ENCODE measurements around the gene DUSP1. TPM values are rescaled to one million over a fixed set of nuclear protein-coding genes. Genes with fewer than 3 reads are reported as not detected.
"Not testable (repeated sequence)": the region's sequence is repeated elsewhere in the genome, so short reads cannot be mapped to it uniquely, and the experiment has no call there.

The DUSP1 gene
- total RNA-seq, 1 experiment from 2014 or later = 16.6 TPM

GRCh38 chr5:172787538-172787937 is 16.5 kb upstream of the DUSP1 start:
- H3K9ac ChIP-seq (ENCODE audit: low read length); H3K27ac ChIP-seq (ENCODE audit: low read depth, low read length); ATAC-seq; H3K4me3 ChIP-seq (replicated peaks in 1 of 2; ENCODE audit: low read depth in 1 of 2, low read length in 2 of 2); DNase-seq (ENCODE audit: low read depth, low spot score); H4K20me1 ChIP-seq (ENCODE audit: insufficient read depth); H3K9me2 ChIP-seq (ENCODE audit: insufficient read depth); POLR2A ChIA-PET; H3K27me3 ChIP-seq (ENCODE audit: insufficient read depth, low read length); H3K9me3 ChIP-seq (ENCODE audit: control insufficient read depth in 1 of 2, insufficient read depth in 1 of 2, low read depth in 1 of 2, low read length in 2 of 2); H3K79me2 ChIP-seq (ENCODE audit: insufficient read depth, low read length); intact Hi-C loops (cut with micrococcal nuclease); H3K36me3 ChIP-seq (ENCODE audit: control insufficient read depth in 1 of 2, insufficient read depth in 2 of 2, low read length in 2 of 2); CTCF ChIA-PET; H3K4me2 ChIP-seq (ENCODE audit: low read length); BruUV-seq (replicated peaks); RAD21 ChIA-PET (ENCODE audit: low non-redundant PET in 1 of 2, low total read pairs in 2 of 2, uncharacterized antibody in 2 of 2, unreplicated experiment in 2 of 2): not testable (repeated sequence)
- Histone ChIP-seq H2AFZ (ENCODE audit: low read depth, low read length, poor library complexity, severe bottlenecking) (peak overlapping the region; percentile 32), H3K4me1 (ENCODE audit: control insufficient read depth in 1 of 2, insufficient read depth in 2 of 2, low read length in 2 of 2) (peaks cover 7 to 28% of the 10 kb centered on the region in 2 experiments; a peak in 3 of 4 replicates)

DNA sequence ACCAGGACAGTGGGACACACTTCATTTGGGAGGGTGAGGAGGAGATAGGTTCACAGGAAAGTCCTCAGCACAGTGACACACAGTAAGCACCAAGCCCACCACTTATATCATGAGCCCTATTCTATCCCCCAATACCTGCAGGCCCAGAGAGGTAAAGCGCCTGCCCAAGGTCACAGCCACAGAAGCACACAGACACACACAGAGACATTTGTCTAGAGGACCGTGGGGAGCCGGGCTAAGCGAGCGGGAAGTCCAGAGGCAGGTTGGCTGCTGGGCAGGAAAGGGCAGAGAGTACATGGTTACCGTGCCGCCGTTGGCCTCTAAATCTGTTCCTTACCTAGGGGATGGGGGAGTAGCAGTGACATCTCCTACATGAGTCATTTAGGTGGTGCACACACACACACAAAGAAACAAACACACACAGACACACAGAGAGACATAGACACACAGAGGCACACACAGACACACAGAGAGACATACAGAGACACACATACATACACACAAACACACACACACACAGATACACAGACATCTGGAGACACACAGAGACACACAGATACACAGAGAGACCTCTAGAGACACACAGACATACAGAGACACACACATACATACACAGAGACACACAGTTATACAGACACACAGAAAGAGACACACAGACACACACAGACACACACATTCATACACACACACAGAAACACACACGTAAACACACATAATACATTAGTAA is 15.9 kb upstream of the DUSP1 start:
- ATAC-seq (no peak), DNase-seq (ENCODE audit: low read depth, low spot score) (no peak)
- Histone ChIP-seq H3K9me2 (ENCODE audit: insufficient read depth) (no peaks in the 10 kb centered on the region), H3K27ac (ENCODE audit: low read depth, low read length) (no peak overlapping the region), H4K20me1 (ENCODE audit: insufficient read depth) (no peaks in the 10 kb centered on the region), H3K4me3 (replicated peaks in 1 of 2; ENCODE audit: low read depth in 1 of 2, low read length in 2 of 2) (no peak overlapping the region), H3K9me3 (ENCODE audit: control insufficient read depth in 1 of 2, insufficient read depth in 1 of 2, low read depth in 1 of 2, low read length in 2 of 2) (no peaks in the 10 kb centered on the region), H3K79me2 (ENCODE audit: insufficient read depth, low read length) (no peaks in the 10 kb centered on the region), H2AFZ (ENCODE audit: low read depth, low read length, poor library complexity, severe bottlenecking) (peak overlapping the region; percentile 32), H3K36me3 (ENCODE audit: control insufficient read depth in 1 of 2, insufficient read depth in 2 of 2, low read length in 2 of 2) (no peaks in the 10 kb centered on the region), H3K9ac (ENCODE audit: low read length) (no peak overlapping the region), H3K4me2 (ENCODE audit: low read length) (no peak overlapping the region), H3K27me3 (ENCODE audit: insufficient read depth, low read length) (no peaks in the 10 kb centered on the region), H3K4me1 (ENCODE audit: control insufficient read depth in 1 of 2, insufficient read depth in 2 of 2, low read length in 2 of 2) (peaks cover 8 to 34% of the 10 kb centered on the region in 2 experiments; a peak in 3 of 4 replicates)
- no TSS peak for BruUV-seq (replicated peaks)
- ChIA-PET POLR2A (no interaction called here), RAD21 (ENCODE audit: low non-redundant PET in 1 of 2, low total read pairs in 2 of 2, uncharacterized antibody in 2 of 2, unreplicated experiment in 2 of 2) (no interaction called here), CTCF (no interaction called here)
- intact Hi-C loops (cut with micrococcal nuclease) = no loop called here
- TF ChIP-seq, protein P1, sequence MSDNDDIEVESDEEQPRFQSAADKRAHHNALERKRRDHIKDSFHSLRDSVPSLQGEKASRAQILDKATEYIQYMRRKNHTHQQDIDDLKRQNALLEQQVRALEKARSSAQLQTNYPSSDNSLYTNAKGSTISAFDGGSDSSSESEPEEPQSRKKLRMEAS (IDR thresholded peaks at IDR 0.05) = no peak
- TF ChIP-seq, protein P2, sequence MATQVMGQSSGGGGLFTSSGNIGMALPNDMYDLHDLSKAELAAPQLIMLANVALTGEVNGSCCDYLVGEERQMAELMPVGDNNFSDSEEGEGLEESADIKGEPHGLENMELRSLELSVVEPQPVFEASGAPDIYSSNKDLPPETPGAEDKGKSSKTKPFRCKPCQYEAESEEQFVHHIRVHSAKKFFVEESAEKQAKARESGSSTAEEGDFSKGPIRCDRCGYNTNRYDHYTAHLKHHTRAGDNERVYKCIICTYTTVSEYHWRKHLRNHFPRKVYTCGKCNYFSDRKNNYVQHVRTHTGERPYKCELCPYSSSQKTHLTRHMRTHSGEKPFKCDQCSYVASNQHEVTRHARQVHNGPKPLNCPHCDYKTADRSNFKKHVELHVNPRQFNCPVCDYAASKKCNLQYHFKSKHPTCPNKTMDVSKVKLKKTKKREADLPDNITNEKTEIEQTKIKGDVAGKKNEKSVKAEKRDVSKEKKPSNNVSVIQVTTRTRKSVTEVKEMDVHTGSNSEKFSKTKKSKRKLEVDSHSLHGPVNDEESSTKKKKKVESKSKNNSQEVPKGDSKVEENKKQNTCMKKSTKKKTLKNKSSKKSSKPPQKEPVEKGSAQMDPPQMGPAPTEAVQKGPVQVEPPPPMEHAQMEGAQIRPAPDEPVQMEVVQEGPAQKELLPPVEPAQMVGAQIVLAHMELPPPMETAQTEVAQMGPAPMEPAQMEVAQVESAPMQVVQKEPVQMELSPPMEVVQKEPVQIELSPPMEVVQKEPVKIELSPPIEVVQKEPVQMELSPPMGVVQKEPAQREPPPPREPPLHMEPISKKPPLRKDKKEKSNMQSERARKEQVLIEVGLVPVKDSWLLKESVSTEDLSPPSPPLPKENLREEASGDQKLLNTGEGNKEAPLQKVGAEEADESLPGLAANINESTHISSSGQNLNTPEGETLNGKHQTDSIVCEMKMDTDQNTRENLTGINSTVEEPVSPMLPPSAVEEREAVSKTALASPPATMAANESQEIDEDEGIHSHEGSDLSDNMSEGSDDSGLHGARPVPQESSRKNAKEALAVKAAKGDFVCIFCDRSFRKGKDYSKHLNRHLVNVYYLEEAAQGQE (IDR thresholded peaks at IDR 0.05; ENCODE audit: low read depth) = no peak
- TF ChIP-seq EZH2 (IDR thresholded peaks at IDR 0.05) = no peak
- no peak for TF ChIP-seq POLR2A (IDR thresholded peaks at IDR 0.05; ENCODE audit: borderline replicate concordance, extremely low read depth, insufficient read depth, insufficient read length)
- TF ChIP-seq EZH2phosphoT487 (IDR thresholded peaks at IDR 0.05; ENCODE audit: borderline replicate concordance) = no peak
- TF ChIP-seq CEBPB (IDR thresholded peaks at IDR 0.05; ENCODE audit: low read depth) = no peak
- TF ChIP-seq, protein P3, sequence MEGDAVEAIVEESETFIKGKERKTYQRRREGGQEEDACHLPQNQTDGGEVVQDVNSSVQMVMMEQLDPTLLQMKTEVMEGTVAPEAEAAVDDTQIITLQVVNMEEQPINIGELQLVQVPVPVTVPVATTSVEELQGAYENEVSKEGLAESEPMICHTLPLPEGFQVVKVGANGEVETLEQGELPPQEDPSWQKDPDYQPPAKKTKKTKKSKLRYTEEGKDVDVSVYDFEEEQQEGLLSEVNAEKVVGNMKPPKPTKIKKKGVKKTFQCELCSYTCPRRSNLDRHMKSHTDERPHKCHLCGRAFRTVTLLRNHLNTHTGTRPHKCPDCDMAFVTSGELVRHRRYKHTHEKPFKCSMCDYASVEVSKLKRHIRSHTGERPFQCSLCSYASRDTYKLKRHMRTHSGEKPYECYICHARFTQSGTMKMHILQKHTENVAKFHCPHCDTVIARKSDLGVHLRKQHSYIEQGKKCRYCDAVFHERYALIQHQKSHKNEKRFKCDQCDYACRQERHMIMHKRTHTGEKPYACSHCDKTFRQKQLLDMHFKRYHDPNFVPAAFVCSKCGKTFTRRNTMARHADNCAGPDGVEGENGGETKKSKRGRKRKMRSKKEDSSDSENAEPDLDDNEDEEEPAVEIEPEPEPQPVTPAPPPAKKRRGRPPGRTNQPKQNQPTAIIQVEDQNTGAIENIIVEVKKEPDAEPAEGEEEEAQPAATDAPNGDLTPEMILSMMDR (IDR thresholded peaks at IDR 0.05 in 2 of 3, conservative IDR thresholded peaks at IDR 0.05 in 1 of 3; ENCODE audit: borderline replicate concordance in 1 of 3, insufficient read depth in 1 of 3, low read depth in 2 of 3, low read length in 2 of 3) = no peak
- no peak for TF ChIP-seq EGR1 (IDR thresholded peaks at IDR 0.05; ENCODE audit: low read depth)
- no peak for TF ChIP-seq POLR2AphosphoS5 (IDR thresholded peaks at IDR 0.05; ENCODE audit: low read depth, low read length)
- TF ChIP-seq RAD21 (IDR thresholded peaks at IDR 0.05; ENCODE audit: low read depth) = no peak
- TF ChIP-seq, protein P4, sequence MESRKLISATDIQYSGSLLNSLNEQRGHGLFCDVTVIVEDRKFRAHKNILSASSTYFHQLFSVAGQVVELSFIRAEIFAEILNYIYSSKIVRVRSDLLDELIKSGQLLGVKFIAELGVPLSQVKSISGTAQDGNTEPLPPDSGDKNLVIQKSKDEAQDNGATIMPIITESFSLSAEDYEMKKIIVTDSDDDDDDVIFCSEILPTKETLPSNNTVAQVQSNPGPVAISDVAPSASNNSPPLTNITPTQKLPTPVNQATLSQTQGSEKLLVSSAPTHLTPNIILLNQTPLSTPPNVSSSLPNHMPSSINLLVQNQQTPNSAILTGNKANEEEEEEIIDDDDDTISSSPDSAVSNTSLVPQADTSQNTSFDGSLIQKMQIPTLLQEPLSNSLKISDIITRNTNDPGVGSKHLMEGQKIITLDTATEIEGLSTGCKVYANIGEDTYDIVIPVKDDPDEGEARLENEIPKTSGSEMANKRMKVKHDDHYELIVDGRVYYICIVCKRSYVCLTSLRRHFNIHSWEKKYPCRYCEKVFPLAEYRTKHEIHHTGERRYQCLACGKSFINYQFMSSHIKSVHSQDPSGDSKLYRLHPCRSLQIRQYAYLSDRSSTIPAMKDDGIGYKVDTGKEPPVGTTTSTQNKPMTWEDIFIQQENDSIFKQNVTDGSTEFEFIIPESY (IDR thresholded peaks at IDR 0.05; ENCODE audit: extremely low read depth, insufficient replicate concordance, low read length) = no peak
- no peak for TF ChIP-seq ZFX (IDR thresholded peaks at IDR 0.05)

Measured in HCT116 (cell line).